ENCODE results near the gene SDC4. TPM values are rescaled to one million over a fixed set of nuclear protein-coding genes. Genes with fewer than 3 reads are reported as not detected.

Gene SDC4
- total RNA-seq, 2 experiments from 2014 or later = 28.1 to 28.3 TPM

DNA sequence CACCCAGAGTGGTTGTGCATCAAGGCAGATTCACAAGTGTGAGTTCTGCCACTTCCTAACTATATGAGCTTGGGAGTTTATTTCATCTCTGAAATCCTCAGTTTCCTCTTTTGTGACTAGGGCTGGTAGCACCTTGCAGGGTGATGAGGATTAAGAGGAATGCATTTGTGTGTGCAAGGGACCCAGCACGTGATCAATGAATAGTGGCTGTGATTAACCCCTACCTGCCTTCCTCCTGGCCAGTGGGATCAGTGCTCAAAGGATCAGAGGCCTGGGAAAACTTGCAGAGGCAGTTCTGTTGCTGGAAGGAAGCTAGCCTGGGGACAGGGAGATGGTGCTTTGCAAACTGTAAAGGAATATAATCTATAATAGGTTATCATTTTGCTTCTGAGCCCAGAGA lies 7.3 kb downstream of the SDC4 start:
- no peak for DNase-seq
- Mint-ChIP-seq H3K27me3 (no peaks in the 10 kb centered on the region), H3K9me3 (no peaks in the 10 kb centered on the region), H3K36me3 (ENCODE audit: low read depth) (peaks cover 13% of the 10 kb centered on the region), H3K4me3 (no peak overlapping the region), H3K27ac (no peak overlapping the region), H3K4me1 (peaks cover 42% of the 10 kb centered on the region)
- ChIA-PET POLR2A (no interaction called here), CTCF (interaction anchor here (0.8 kb wide), 1 partner anchor 47 kb away, joined by 3 read pairs; no protein-coding TSS in a partner anchor)

DNA sequence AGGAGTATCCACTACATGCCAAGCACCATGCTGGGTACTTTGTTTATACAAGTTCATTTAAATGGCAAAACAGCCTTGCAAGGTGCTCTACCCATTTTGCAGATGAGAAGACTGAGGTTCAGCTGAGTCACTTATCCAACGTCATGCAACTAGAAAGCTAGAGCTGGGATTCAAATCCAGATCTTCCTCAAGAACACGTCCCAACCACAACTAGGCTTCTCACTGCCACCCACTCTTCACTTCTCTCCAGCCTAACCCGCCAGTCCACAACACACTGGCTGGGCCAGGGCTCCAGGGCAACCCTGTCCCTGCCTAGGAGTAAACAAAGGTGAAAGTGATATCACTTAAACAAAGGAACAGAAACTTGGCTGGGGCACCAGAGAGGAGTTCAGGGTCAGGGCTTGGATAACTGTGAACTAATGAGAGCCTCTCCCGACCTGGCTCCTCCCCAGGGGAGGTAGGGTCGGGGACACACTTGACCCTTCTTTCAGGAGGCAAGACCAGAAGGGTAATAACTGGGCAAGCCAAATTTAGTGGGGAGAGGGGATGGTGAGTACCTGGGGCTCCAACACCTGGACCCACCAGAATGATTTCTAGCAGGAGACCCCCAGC lies 7.9 kb downstream of the SDC4 start:
- ChIA-PET POLR2A (no interaction called here), CTCF (interaction anchor here (1.2 kb wide), 1 partner anchor 96 kb away, joined by 6 read pairs; no protein-coding TSS in a partner anchor)

DNA sequence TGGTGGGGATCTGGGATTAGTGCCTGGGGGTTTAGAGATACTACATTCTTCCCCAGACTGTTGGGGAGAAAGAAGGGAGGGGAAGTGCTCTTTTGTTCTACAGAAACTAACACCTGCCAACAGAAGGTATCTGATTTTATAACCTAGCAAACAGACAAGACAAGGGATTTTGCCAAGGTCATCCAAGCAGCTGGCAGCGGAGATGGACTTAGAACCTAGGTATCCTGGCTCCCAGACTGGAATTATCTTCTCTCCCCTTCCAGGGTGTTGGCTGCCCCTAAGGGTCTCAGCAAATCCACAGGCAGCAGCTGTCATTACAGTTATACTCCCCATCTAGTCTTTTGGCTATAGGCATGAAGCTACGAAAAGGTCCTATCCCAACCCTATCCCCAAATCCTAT lies 8.4 kb downstream of the SDC4 start:
- Mint-ChIP-seq H3K36me3 (ENCODE audit: low read depth) (peaks cover 15% of the 10 kb centered on the region), H3K4me3 (no peak overlapping the region), H3K27me3 (no peaks in the 10 kb centered on the region), H3K27ac (no peak overlapping the region), H3K4me1 (peaks cover 31% of the 10 kb centered on the region), H3K9me3 (no peaks in the 10 kb centered on the region)
- CTCF ChIA-PET = interaction anchor here (1.2 kb wide), 1 partner anchor 97 kb away, joined by 6 read pairs; no protein-coding TSS in a partner anchor
- POLR2A ChIA-PET = no interaction called here
- DNase-seq = no peak

More for the DNA sequence above, 7.9 kb downstream of the SDC4 start:
- peaks cover 37% of the 10 kb centered on the region for H3K4me1 Mint-ChIP-seq
- H3K27me3 Mint-ChIP-seq = no peaks in the 10 kb centered on the region
- H3K36me3 Mint-ChIP-seq (ENCODE audit: low read depth) = peaks cover 16% of the 10 kb centered on the region
- H3K4me3 Mint-ChIP-seq = no peak overlapping the region
- no peaks in the 10 kb centered on the region for H3K9me3 Mint-ChIP-seq
- no peak overlapping the region for H3K27ac Mint-ChIP-seq
- DNase-seq = no peak

DNA sequence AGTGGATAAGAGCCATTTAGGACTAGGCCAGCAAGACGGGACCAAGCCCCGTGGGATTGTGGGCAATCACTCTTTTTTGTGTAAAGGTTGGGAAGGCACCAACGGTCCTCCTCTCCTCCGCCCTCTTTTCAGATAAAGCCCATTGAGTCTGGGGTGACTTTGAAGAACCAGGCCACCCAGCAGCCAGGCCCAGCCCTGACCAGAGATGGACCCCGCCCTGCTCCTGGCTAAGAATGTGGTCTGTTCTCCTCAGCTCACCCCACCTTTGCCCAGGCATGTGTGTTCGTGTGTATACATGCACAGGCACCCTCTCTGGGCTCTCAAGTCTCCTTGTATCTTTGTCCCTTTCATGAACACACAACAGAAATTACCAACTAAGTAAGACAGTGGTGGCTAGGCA lies 9.1 kb downstream of the SDC4 start:
- peaks cover 24% of the 10 kb centered on the region for H3K4me1 Mint-ChIP-seq
- CTCF ChIA-PET = interaction anchor here (2.2 kb wide), 1 partner anchor 35 kb away, joined by 7 read pairs; no protein-coding TSS in a partner anchor

DNA sequence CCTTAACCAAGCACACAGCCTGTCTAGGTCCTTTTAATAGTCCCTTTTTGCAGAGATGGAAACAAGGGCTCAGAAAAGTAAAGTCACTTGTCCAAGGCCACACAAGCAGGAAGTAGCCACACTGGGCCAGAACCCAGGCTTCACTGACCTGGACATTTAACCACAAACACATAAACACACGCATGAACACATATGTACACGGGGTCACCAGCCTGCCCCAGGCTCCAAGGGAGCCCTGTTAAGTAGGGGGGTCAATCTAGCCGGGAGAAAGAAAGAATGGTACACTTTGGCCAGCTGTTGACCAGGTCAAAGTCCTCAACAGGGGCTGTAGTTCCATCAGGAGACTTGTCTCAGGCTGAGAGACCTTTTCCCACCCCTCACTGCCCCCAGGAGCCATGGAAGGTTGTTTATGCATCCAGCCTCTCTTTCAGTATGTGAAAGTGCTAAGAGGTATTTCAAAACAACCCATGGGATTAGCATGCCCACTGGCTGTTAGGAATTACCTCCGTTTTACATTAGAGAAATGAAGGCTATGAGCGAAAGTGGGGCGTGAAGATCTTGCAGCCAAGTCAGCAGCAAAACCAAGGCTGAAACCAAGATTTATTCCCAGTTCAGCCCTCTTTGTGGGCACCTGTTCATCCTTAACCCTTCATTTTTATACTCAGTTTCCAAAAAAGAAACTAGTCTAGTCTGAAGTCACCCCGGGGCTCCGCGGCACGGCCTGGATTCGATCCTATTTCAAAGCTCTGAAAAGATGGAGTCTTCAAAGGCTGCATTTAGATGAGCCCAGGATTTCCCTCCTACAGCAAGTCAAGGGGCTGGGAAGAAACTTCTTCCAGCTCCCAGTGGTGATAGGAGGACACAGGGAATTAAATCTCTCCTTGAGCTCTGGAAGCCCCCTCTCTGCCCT lies 9.8 kb downstream of the SDC4 start:
- Mint-ChIP-seq H3K4me1 (peaks cover 20% of the 10 kb centered on the region), H3K27ac (no peak overlapping the region), H3K36me3 (ENCODE audit: low read depth) (peaks cover 12% of the 10 kb centered on the region), H3K9me3 (no peaks in the 10 kb centered on the region), H3K4me3 (no peak overlapping the region), H3K27me3 (no peaks in the 10 kb centered on the region)
- POLR2A ChIA-PET = no interaction called here
- CTCF ChIA-PET = interaction anchor here (2.2 kb wide), 1 partner anchor 35 kb away, joined by 7 read pairs; no protein-coding TSS in a partner anchor
- DNase-seq = no peak

More for the DNA sequence above, 9.1 kb downstream of the SDC4 start:
- Mint-ChIP-seq H3K4me3 (no peak overlapping the region), H3K27ac (no peak overlapping the region), H3K9me3 (no peaks in the 10 kb centered on the region), H3K36me3 (ENCODE audit: low read depth) (peaks cover 12% of the 10 kb centered on the region), H3K27me3 (no peaks in the 10 kb centered on the region)
- POLR2A ChIA-PET = no interaction called here
- no peak for DNase-seq

DNA sequence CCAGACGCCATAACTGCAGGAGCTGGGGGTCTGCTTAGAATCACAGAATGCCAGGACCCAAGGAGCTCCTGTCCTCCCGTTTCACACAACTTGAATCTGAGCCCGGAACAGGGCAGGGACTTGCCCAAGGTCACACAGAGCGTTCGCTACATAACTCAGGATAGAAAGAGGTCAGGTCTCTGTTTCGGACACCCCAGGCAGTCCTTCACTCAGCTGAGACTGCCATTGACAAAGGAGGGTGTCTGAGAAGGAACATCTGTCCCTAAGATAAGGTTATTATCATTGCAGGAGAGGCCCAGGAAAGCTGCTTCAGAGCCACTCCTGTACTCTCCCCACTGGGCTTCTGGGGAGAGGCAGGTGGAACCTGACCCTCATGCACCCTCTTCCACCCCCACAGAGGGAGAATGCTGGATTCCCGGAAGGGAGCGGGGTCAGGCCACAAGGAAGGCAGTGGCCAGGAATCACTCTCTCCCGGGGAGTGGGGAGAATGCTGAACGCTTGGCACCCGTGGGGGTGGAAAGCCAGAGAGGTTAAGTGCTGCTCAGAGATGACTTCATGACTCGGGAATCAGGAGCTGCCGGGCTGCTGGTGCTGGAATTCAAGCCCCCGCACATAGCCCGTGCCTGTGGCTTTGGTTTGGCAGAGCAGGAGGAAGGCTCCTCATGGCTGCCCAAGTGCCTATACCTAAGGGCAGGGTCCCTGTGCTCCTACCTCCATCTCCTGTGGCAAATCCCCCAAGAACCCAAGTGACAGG lies 10.7 kb downstream of the SDC4 start:
- Mint-ChIP-seq H3K4me1 (peaks cover 20% of the 10 kb centered on the region), H3K27ac (no peak overlapping the region)

DNA sequence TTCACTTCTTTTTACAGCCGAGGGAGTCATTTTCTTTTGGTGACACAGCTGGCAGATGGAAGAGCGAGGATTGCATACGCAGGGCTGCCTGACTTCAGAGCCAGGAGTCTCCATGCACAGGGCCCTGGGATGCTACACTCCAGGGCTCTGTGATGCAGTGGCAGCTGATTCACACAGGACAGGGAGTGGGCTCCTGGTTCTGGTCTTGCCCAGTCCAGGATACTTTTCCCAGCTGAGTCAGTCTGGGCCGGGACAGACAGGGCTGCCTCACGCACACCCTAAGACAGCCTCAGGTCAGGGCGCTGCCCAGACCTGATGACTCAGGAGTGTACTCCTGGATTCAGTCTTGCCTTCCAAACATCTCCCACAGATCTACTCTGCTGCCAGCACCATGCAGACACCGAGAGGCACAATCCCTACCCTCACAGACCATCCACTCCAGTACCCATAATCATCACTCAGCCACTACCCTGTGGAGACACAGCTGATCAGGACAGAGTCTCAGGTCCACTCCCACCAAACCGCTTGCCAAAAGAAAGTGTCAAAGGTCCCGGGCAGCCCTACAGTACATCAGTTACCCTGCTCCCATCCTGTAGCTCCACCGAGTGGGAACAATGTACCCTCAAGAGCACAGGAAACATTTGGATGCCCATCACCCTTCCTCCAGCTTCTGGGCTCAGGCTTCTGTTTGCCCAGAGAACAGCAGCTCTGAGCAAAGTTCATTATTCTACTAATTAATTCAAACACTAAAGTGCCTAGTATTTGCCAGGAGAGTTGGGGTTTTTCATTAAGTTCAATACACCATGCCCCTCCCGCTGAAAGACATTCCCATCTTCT lies 11.5 kb downstream of the SDC4 start:
- POLR2A ChIA-PET = interaction anchor here (0.5 to 2.8 kb wide), 2 partner anchors 11 to 16 kb away, joined by 3 to 15 read pairs; partner anchors contain the start of gene SDC4
- H3K9me3 Mint-ChIP-seq = no peaks in the 10 kb centered on the region
- CTCF ChIA-PET = interaction anchor here (0.6 to 2.2 kb wide), 2 partner anchors 25 to 37 kb away, joined by 3 to 7 read pairs; no protein-coding TSS in a partner anchor
- no peak overlapping the region for H3K27ac Mint-ChIP-seq
- H3K27me3 Mint-ChIP-seq = no peaks in the 10 kb centered on the region
- peaks cover 15% of the 10 kb centered on the region for H3K4me1 Mint-ChIP-seq
- DNase-seq = no peak
- H3K36me3 Mint-ChIP-seq (ENCODE audit: low read depth) = peaks cover 12% of the 10 kb centered on the region
- no peak overlapping the region for H3K4me3 Mint-ChIP-seq

More for the DNA sequence above, 10.7 kb downstream of the SDC4 start:
- ChIA-PET CTCF (interaction anchor here (0.6 to 2.2 kb wide), 2 partner anchors 26 to 36 kb away, joined by 3 to 7 read pairs; no protein-coding TSS in a partner anchor), POLR2A (no interaction called here)
- Mint-ChIP-seq H3K9me3 (no peaks in the 10 kb centered on the region), H3K36me3 (ENCODE audit: low read depth) (peaks cover 12% of the 10 kb centered on the region), H3K4me3 (no peak overlapping the region), H3K27me3 (no peaks in the 10 kb centered on the region)
- DNase-seq = no peak

DNA sequence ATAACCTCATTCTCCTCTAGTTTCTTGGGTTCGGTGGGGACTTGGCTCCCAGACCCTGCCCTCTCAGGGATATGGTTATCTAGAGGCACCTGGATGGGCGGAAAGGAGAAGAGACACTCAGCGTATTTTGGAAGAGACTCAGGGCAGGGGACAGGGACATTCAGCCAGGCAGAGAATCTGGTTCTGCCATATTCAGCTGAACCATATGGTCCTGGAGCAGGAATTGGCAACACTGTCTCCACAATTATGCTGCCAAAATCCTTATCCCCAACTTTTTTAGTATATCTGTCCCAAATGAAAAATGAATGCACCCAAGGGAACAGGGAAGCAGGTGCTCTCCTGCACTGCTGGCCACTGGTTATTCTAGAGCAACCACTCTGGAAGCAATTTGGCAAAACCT lies 17.7 kb downstream of the SDC4 start:
- CTCF ChIA-PET = no interaction called here
- H3K36me3 Mint-ChIP-seq (ENCODE audit: low read depth) = peaks cover 17% of the 10 kb centered on the region

DNA sequence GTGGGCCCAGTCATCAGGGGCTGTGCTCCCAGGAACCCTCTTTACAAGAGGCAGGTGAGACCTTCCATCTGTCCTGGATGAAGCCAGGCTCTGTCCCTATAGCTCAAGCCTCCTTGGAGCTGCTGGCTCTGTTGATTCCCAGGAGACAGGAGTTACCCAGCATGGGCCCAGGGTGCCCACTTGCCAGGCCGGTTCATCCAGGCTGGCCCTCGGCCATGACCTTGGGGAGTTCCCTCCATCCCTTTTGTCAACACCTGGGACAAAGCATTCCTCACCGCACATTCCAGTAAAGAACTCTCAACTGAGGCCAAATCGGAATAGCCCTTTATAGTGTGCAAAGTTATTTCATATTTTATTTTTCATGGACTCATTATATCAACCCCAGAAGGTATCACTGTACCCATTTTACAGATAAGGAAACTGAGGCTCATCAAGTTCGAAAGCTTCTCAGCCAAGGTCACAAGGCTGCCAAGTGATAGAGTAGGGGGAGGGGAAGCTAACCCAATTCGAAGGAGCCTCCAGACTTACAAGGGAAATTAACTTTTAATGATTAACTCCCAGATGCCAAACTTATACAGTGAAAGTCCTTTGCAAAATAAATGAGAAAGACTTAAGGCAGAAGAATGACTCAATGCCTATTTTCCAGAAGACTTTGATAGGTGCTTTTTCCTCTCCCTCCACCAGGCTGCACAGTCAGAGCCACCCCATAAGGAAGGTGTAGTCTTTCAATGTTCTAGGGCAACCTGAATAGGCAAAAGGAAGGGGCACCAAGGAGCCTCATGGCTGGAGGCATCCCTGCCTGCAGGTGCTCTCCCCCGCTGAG lies 18.5 kb downstream of the SDC4 start:
- Mint-ChIP-seq H3K27ac (no peak overlapping the region), H3K36me3 (ENCODE audit: low read depth) (peaks cover 16% of the 10 kb centered on the region), H3K27me3 (no peaks in the 10 kb centered on the region), H3K4me1 (no peaks in the 10 kb centered on the region), H3K4me3 (no peak overlapping the region), H3K9me3 (no peaks in the 10 kb centered on the region)
- CTCF ChIA-PET = interaction anchor here (1.6 kb wide), 1 partner anchor 107 kb away, joined by 3 read pairs; no protein-coding TSS in a partner anchor
- POLR2A ChIA-PET = no interaction called here
- DNase-seq = no peak

More for the DNA sequence above, 17.7 kb downstream of the SDC4 start:
- DNase-seq = no peak
- H3K4me3 Mint-ChIP-seq = no peak overlapping the region
- no peaks in the 10 kb centered on the region for H3K9me3 Mint-ChIP-seq
- H3K4me1 Mint-ChIP-seq = no peaks in the 10 kb centered on the region
- no peak overlapping the region for H3K27ac Mint-ChIP-seq
- POLR2A ChIA-PET = no interaction called here
- no peaks in the 10 kb centered on the region for H3K27me3 Mint-ChIP-seq

DNA sequence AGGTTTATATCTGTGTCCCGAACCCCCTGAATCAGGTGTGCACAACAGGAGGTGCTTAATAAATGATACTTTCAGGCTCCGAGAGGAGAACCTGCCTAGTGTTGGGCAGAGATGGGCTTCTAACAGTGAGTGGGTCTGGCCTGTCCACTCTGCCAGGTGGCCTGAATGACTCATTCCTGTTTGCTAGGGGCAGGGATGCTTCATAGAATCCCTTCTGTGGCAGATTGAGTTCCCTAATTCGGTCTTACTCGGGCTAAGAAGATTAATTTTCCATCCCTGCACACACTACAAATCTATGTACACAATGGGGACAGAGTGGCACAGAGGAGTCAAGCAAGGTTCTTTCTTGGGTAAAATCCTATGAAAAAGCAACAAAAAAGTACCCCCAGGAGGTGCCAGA lies 19.8 kb downstream of the SDC4 start:
- no peak for DNase-seq

DNA sequence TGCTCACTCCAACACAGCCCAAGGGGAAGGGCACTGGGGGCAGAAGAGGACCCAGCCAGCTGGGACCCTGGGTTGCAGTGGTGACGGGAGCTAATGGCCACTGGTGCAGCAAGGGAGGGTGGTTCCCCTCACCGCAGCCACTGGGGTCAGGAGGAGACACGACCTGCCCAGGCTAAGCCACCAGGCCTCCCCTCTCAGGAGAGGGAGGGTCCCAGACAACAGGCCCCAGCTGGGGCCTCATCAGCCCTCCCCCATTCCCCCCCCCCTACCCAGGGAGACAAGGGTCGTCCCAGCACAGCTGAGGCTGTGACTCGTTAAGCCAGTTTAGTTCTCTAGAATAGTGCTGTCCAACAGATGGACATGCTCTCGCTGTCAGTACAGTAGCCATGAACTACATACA lies 22.9 kb downstream of the SDC4 start:
- no peaks in the 10 kb centered on the region for H3K9me3 Mint-ChIP-seq
- no peak for DNase-seq
- H3K4me3 Mint-ChIP-seq = no peak overlapping the region
- H3K27ac Mint-ChIP-seq = no peak overlapping the region
- peaks cover 12% of the 10 kb centered on the region for H3K4me1 Mint-ChIP-seq
- peaks cover 16% of the 10 kb centered on the region for H3K36me3 Mint-ChIP-seq (ENCODE audit: low read depth)
- CTCF ChIA-PET = interaction anchor here (1.0 to 1.8 kb wide), 2 partner anchors 32 to 111 kb away, joined by 3 to 6 read pairs; no protein-coding TSS in a partner anchor
- no peaks in the 10 kb centered on the region for H3K27me3 Mint-ChIP-seq
- POLR2A ChIA-PET = no interaction called here

More for the DNA sequence above, 19.8 kb downstream of the SDC4 start:
- no peaks in the 10 kb centered on the region for H3K4me1 Mint-ChIP-seq
- CTCF ChIA-PET = interaction anchor here (1.3 to 1.6 kb wide), 2 partner anchors 10 to 108 kb away, joined by 3 read pairs; no protein-coding TSS in a partner anchor
- POLR2A ChIA-PET = interaction anchor here (1.3 kb wide), 1 partner anchor 34 kb away, joined by 3 read pairs; no protein-coding TSS in a partner anchor
- H3K36me3 Mint-ChIP-seq (ENCODE audit: low read depth) = peaks cover 16% of the 10 kb centered on the region
- no peak overlapping the region for H3K4me3 Mint-ChIP-seq
- no peaks in the 10 kb centered on the region for H3K27me3 Mint-ChIP-seq
- H3K27ac Mint-ChIP-seq = no peak overlapping the region
- H3K9me3 Mint-ChIP-seq = no peaks in the 10 kb centered on the region
